AG09319 (cell line): ENCODE data around the gene FMN2.

Source experiments
- DNase-seq: peaks from one replicate; pipeline ENCODE4 v3.0.0-alpha.2; 2010; ENCODE audit warnings: low read depth; ENCODE audit errors: extremely low read depth
- CTCF ChIP-seq: IDR thresholded peaks from 2 replicates; pipeline ENCODE4 v1.5.1; 2011; ENCODE audit warnings: low read depth, mild to moderate bottlenecking, inconsistent platforms, low read length, moderate library complexity

The FMN2 gene

GRCh38 chr1:240244968-240245628, 153.4 kb downstream of the FMN2 start:
- DNase-seq = peak; percentile 57
- TF ChIP-seq CTCF = no peak

- no peak for DNase-seq
- TF ChIP-seq CTCF = no peak
These were observed 153.9 kb downstream of the FMN2 start for GRCh38 chr1:240245629-240246020.

GRCh38 chr1:240247899-240248298, 156.2 kb downstream of the FMN2 start:
- TF ChIP-seq CTCF = no peak
- no peak for DNase-seq

GRCh38 chr1:240254006-240254405, 162.3 kb downstream of the FMN2 start:
- DNase-seq = no peak
- no peak for TF ChIP-seq CTCF

- TF ChIP-seq CTCF = no peak
- DNase-seq = no peak
These were observed 163.2 kb downstream of the FMN2 start for GRCh38 chr1:240254778-240255291.

GRCh38 chr1:240255922-240256321, 164.2 kb downstream of the FMN2 start:
- TF ChIP-seq CTCF = no peak

GRCh38 chr1:240256836-240257503, 165.3 kb downstream of the FMN2 start:
- no peak for DNase-seq
- no peak for TF ChIP-seq CTCF

More at GRCh38 chr1:240255922-240256321, 164.2 kb downstream of the FMN2 start:
- no peak for DNase-seq
